ENCODE results near the gene SSX1. TPM values are rescaled to one million over a fixed set of nuclear protein-coding genes. Genes with fewer than 3 reads are reported as not detected.
"Not testable (repeated sequence)": the region's sequence is repeated elsewhere in the genome, so short reads cannot be mapped to it uniquely, and the experiment has no call there.

SSX1 gene
- total and polyA plus RNA-seq, 2 donors (not counting 3 experiments of a cell fraction or from before 2014, with no cell fraction given) = not detected

GRCh38 chrX:48274365-48274764 lies 19.2 kb downstream of the SSX1 start:
- CTCF ChIA-PET; dilution Hi-C loops (cut with MboI; ENCODE audit: extremely low pct_ligation_motif_present, low sequenced_read_pairs); H2AFZ ChIP-seq (ENCODE audit: low read depth, low read length); FAIRE-seq; POLR2A ChIA-PET; DNase-seq (ENCODE audit: low read depth, low spot score); H3K36me3 ChIP-seq (ENCODE audit: control insufficient read depth in 2 of 2, extremely low read depth in 1 of 2, insufficient read depth in 2 of 2, low read length in 2 of 2); H3K4me2 ChIP-seq (ENCODE audit: insufficient read depth, low read length); H3K27me3 ChIP-seq (ENCODE audit: control insufficient read depth in 2 of 2, insufficient read depth in 2 of 2, low read length in 2 of 2); BruUV-seq (replicated peaks); H3K9me3 ChIP-seq (replicated peaks; ENCODE audit: control insufficient read depth, insufficient read depth, low read length); H3K4me3 ChIP-seq (replicated peaks in 1 of 3; ENCODE audit: insufficient read depth in 1 of 3, low read depth in 1 of 3, low read length in 3 of 3); H3K9ac ChIP-seq (replicated peaks; ENCODE audit: extremely low read depth, insufficient read depth, low read length); H4K20me1 ChIP-seq (replicated peaks; ENCODE audit: control insufficient read depth, extremely low read depth, insufficient read depth, low read length); H3K9me1 ChIP-seq (replicated peaks; ENCODE audit: control insufficient read depth, extremely low read depth, insufficient read depth, low read length); intact Hi-C loops (cut with micrococcal nuclease); H3K79me2 ChIP-seq (ENCODE audit: control insufficient read depth, insufficient read depth, low read length); H3K27ac ChIP-seq (ENCODE audit: insufficient read depth, low read depth, low read length); H3K4me1 ChIP-seq (ENCODE audit: control insufficient read depth, extremely low read depth, insufficient read depth, low read length): not testable (repeated sequence)

GRCh38 chrX:48278958-48279357 lies 23.8 kb downstream of the SSX1 start:
- Histone ChIP-seq H3K9me3 (replicated peaks; ENCODE audit: control insufficient read depth, insufficient read depth, low read length) (no peaks in the 10 kb centered on the region), H3K4me2 (ENCODE audit: insufficient read depth, low read length) (no peak overlapping the region), H3K4me1 (ENCODE audit: control insufficient read depth, extremely low read depth, insufficient read depth, low read length) (no peaks in the 10 kb centered on the region), H3K27me3 (ENCODE audit: control insufficient read depth in 2 of 2, insufficient read depth in 2 of 2, low read length in 2 of 2) (no peaks in the 10 kb centered on the region), H3K4me3 (replicated peaks in 1 of 3; ENCODE audit: insufficient read depth in 1 of 3, low read depth in 1 of 3, low read length in 3 of 3) (no peak overlapping the region), H2AFZ (ENCODE audit: low read depth, low read length) (no peak overlapping the region), H4K20me1 (replicated peaks; ENCODE audit: control insufficient read depth, extremely low read depth, insufficient read depth, low read length) (no peaks in the 10 kb centered on the region), H3K36me3 (ENCODE audit: control insufficient read depth in 2 of 2, extremely low read depth in 1 of 2, insufficient read depth in 2 of 2, low read length in 2 of 2) (no peaks in the 10 kb centered on the region), H3K27ac (ENCODE audit: insufficient read depth, low read depth, low read length) (no peak overlapping the region), H3K9me1 (replicated peaks; ENCODE audit: control insufficient read depth, extremely low read depth, insufficient read depth, low read length) (no peaks in the 10 kb centered on the region), H3K79me2 (ENCODE audit: control insufficient read depth, insufficient read depth, low read length) (no peaks in the 10 kb centered on the region), H3K9ac (replicated peaks; ENCODE audit: extremely low read depth, insufficient read depth, low read length) (no peak overlapping the region)
- DNase-seq (ENCODE audit: low read depth, low spot score) (no peak), FAIRE-seq (no peak)
- ChIA-PET POLR2A (no interaction called here), CTCF (no interaction called here)
- dilution Hi-C loops (cut with MboI; ENCODE audit: extremely low pct_ligation_motif_present, low sequenced_read_pairs) = no loop called here
- intact Hi-C loops (cut with micrococcal nuclease) = no loop called here
- BruUV-seq (replicated peaks) = no TSS peak
- no peak for TF ChIP-seq POLR2A (IDR thresholded peaks at IDR 0.05; ENCODE audit: low read depth, low read length)
- no peak for TF ChIP-seq CTCF (IDR thresholded peaks at IDR 0.05; ENCODE audit: extremely low read depth in 1 of 2, insufficient read depth in 1 of 2, low read depth in 1 of 2, low read length in 2 of 2)
- TF ChIP-seq MYC (IDR thresholded peaks at IDR 0.05; ENCODE audit: low read depth, low read length) = no peak

- H3K79me2 ChIP-seq (ENCODE audit: control insufficient read depth, insufficient read depth, low read length); CTCF ChIA-PET; H3K9me1 ChIP-seq (replicated peaks; ENCODE audit: control insufficient read depth, extremely low read depth, insufficient read depth, low read length); H3K27ac ChIP-seq (ENCODE audit: insufficient read depth, low read depth, low read length); H3K4me3 ChIP-seq (replicated peaks in 1 of 3; ENCODE audit: insufficient read depth in 1 of 3, low read depth in 1 of 3, low read length in 3 of 3); H3K27me3 ChIP-seq (ENCODE audit: control insufficient read depth in 2 of 2, insufficient read depth in 2 of 2, low read length in 2 of 2); POLR2A ChIA-PET; dilution Hi-C loops (cut with MboI; ENCODE audit: extremely low pct_ligation_motif_present, low sequenced_read_pairs); H3K4me2 ChIP-seq (ENCODE audit: insufficient read depth, low read length); H3K9me3 ChIP-seq (replicated peaks; ENCODE audit: control insufficient read depth, insufficient read depth, low read length); H3K9ac ChIP-seq (replicated peaks; ENCODE audit: extremely low read depth, insufficient read depth, low read length); H3K4me1 ChIP-seq (ENCODE audit: control insufficient read depth, extremely low read depth, insufficient read depth, low read length); DNase-seq (ENCODE audit: low read depth, low spot score); H3K36me3 ChIP-seq (ENCODE audit: control insufficient read depth in 2 of 2, extremely low read depth in 1 of 2, insufficient read depth in 2 of 2, low read length in 2 of 2); BruUV-seq (replicated peaks); intact Hi-C loops (cut with micrococcal nuclease); H2AFZ ChIP-seq (ENCODE audit: low read depth, low read length); H4K20me1 ChIP-seq (replicated peaks; ENCODE audit: control insufficient read depth, extremely low read depth, insufficient read depth, low read length); FAIRE-seq: not testable (repeated sequence)
Observed at GRCh38 chrX:48280729-48281128, 25.5 kb downstream of the SSX1 start.
